GM10847 (cell line): ENCODE results near the gene ADCYAP1.

Experiments
- POLR2A ChIP-seq: IDR thresholded peaks from 2 replicates; pipeline ENCODE4 v1.6.1; 2011; ENCODE audit not compliant: insufficient read length; ENCODE audit errors: extremely low read depth

ADCYAP1 gene

GRCh38 chr18:904218-905090 lies at the start of gene ADCYAP1:
ADCYAP1 (plus strand) TSS chr18:904871; CDS start chr18:905387, 516 bp downstream.
- no peak for TF ChIP-seq POLR2A

GRCh38 chr18:857986-858385 lies 46.7 kb upstream of the ADCYAP1 start:
- TF ChIP-seq POLR2A, result no peak

- TF ChIP-seq POLR2A, result no peak
These were observed 39.8 kb upstream of the ADCYAP1 start for GRCh38 chr18:864872-865273.

- no peak for TF ChIP-seq POLR2A
These were observed 37.4 kb upstream of the ADCYAP1 start for GRCh38 chr18:867257-867656.

- TF ChIP-seq POLR2A, result no peak
These were observed 28.8 kb upstream of the ADCYAP1 start for GRCh38 chr18:875912-876311.

- no peak for TF ChIP-seq POLR2A
These were observed 27.4 kb upstream of the ADCYAP1 start for GRCh38 chr18:877238-877637.

GRCh38 chr18:886076-886475 lies 18.6 kb upstream of the ADCYAP1 start:
- TF ChIP-seq POLR2A, result no peak

- TF ChIP-seq POLR2A, result no peak
These were observed 17.0 kb upstream of the ADCYAP1 start for GRCh38 chr18:887716-888115.

- no peak for TF ChIP-seq POLR2A
These were observed 12.4 kb upstream of the ADCYAP1 start for GRCh38 chr18:892316-892715.

- no peak for TF ChIP-seq POLR2A
These were observed 8.4 kb upstream of the ADCYAP1 start for GRCh38 chr18:896315-896714.

- TF ChIP-seq POLR2A, result no peak
These were observed 2.9 kb upstream of the ADCYAP1 start for GRCh38 chr18:901761-902160.

GRCh38 chr18:902229-902628 lies 2.4 kb upstream of the ADCYAP1 start:
- no peak for TF ChIP-seq POLR2A

GRCh38 chr18:903701-904100 lies 970 bp upstream of the ADCYAP1 start:
- no peak for TF ChIP-seq POLR2A

- TF ChIP-seq POLR2A, result no peak
These were observed 756 bp downstream of the ADCYAP1 start for GRCh38 chr18:905307-905947.

- TF ChIP-seq POLR2A, result no peak
These were observed 1.3 kb downstream of the ADCYAP1 start for GRCh38 chr18:905948-906415.

GRCh38 chr18:906416-907114 lies 1.9 kb downstream of the ADCYAP1 start:
- TF ChIP-seq POLR2A, result no peak
